IPS DF 6.9 (cell line): ENCODE results near the gene NOL6.
"Not testable (repeated sequence)": the region's sequence is repeated elsewhere in the genome, so short reads cannot be mapped to it uniquely, and the experiment has no call there.

Experiments used
- DNase-seq: peaks from one replicate; pipeline ENCODE4 v3.0.0-alpha.2; 2013; ENCODE audit warnings: low read depth, low spot score
- H3K27ac ChIP-seq: one replicate; pipeline ENCODE4 v1.5.1; 2013; ENCODE audit warnings: low read length, control low read depth
- H3K27me3 ChIP-seq: 2 replicates; pipeline ENCODE4 v1.6.1; 2013; ENCODE audit warnings: mild to moderate bottlenecking, low read length; ENCODE audit not compliant: control insufficient read depth, insufficient read depth
- H3K36me3 ChIP-seq: 2 replicates; pipeline ENCODE4 v1.6.1; 2013; ENCODE audit warnings: low read length; ENCODE audit not compliant: control insufficient read depth, insufficient read depth
- H3K4me1 ChIP-seq: 2 replicates; pipeline ENCODE4 v1.6.1; 2013; ENCODE audit warnings: low read length; ENCODE audit not compliant: control insufficient read depth, insufficient read depth
- H3K4me3 ChIP-seq: 2 replicates; pipeline ENCODE4 v1.5.1; 2013; ENCODE audit warnings: mild to moderate bottlenecking, low read length
- H3K9me3 ChIP-seq: 2 replicates; pipeline ENCODE4 v1.6.1; 2013; ENCODE audit warnings: low read length, inconsistent platforms; ENCODE audit not compliant: control insufficient read depth, insufficient read depth
- WGBS: extraction: QIAGEN DNeasy Blood & Tissue Kit; methylation state at CpG from one replicate; pipeline ENCODE4 v1.1.7; 2013; ENCODE audit warnings: mixed read lengths, missing lambda C conversion rate; ENCODE audit not compliant: insufficient read length, insufficient coverage; 5-methylcytosine and 5-hydroxymethylcytosine counted together

NOL6 gene

DNA sequence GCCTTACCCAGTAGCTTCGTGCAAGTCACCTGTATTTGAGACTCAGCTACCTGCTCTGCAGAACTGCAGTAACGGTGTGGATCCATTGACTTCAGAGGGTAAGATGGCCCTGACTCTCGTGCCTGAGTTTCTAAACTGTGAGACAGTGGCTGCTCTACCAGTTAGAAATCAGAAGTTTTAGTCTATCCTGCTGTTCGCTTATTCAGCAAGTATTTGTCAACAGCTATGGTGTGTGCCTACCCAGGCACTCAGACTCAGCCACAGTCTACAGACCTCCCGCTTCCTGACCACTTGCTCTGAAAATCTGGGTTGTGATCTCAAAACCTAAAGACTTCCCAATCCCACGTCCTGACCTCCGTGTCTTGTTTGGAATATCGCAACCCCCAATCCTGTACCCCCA, 39.9 kb downstream of the NOL6 start:
- Histone ChIP-seq H3K4me3 (no peak overlapping the region), H3K4me1 (no peaks in the 10 kb centered on the region), H3K36me3 (no peaks in the 10 kb centered on the region), H3K9me3 (no peaks in the 10 kb centered on the region), H3K27ac (no peak overlapping the region), H3K27me3 (no peaks in the 10 kb centered on the region)
- WGBS, result no CpG with 5 or more reads among the region's 8 CpGs
- no peak for DNase-seq

GRCh38 chr9:33431420-33431819, 42.3 kb downstream of the NOL6 start:
- WGBS, result no CpG with 5 or more reads among the region's 2 CpGs
- Histone ChIP-seq H3K4me3 (no peak overlapping the region), H3K4me1 (peaks cover 2% of the 10 kb centered on the region; the same call in 1 of the 2 replicates), H3K36me3 (no peaks in the 10 kb centered on the region), H3K9me3 (no peaks in the 10 kb centered on the region), H3K27me3 (no peaks in the 10 kb centered on the region), H3K27ac (no peak overlapping the region)
- DNase-seq, result no peak

- no peaks in the 10 kb centered on the region for H3K36me3 ChIP-seq
- no peaks in the 10 kb centered on the region for H3K9me3 ChIP-seq
- H3K27me3 ChIP-seq, result no peaks in the 10 kb centered on the region
- no CpG with 5 or more reads among the region's 1 CpG for WGBS
- DNase-seq, result no peak
- H3K4me1 ChIP-seq, result peaks cover 2% of the 10 kb centered on the region; the same call in 1 of the 2 replicates
- no peak overlapping the region for H3K27ac ChIP-seq
- H3K4me3 ChIP-seq, result no peak overlapping the region
Measured at GRCh38 chr9:33430942-33431341, 42.8 kb downstream of the NOL6 start.

DNA sequence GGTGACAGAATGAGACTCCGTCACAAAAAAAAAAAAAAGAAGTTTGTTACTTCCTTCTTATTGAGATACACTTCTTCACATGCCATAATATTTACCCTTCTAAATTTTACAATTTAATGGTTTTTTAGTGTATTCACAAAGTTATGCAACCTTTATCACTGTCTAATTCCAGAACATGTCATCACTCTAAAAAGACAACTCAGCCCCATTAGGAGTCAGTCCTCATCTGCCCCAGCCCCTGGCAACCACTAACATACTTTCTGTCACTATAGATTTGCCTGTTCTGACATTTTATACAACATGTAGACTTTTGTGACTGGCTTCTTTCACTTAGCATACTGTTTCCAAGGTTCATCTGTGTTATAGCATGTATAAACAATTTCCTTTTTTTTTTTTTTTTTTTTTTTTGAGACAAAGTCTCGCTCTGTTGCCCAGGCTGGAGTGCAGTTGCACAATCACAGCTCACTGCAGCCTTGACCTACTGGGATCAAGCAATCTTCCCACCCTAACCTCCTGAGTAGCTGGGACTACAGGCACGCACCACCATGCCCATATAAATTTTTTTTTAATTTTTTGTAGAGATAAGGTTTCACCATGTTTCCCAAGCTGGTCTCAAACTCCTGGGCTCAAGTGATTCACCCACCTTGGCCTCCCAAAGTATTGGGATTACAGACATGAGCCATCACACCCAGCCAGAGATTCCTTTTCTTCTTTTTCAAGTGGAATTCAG, 44.3 kb downstream of the NOL6 start:
- Histone ChIP-seq H3K36me3 (no peaks in the 10 kb centered on the region), H3K9me3 (no peaks in the 10 kb centered on the region), H3K4me3 (no peak overlapping the region), H3K27me3 (no peaks in the 10 kb centered on the region), H3K4me1 (peaks cover 2% of the 10 kb centered on the region; the same call in 1 of the 2 replicates), H3K27ac (no peak overlapping the region)
- no peak for DNase-seq
- no CpG with 5 or more reads among the region's 3 CpGs for WGBS

GRCh38 chr9:33426843-33427293, 46.9 kb downstream of the NOL6 start:
- H3K4me1 ChIP-seq, result peaks cover 2% of the 10 kb centered on the region; the same call in 1 of the 2 replicates
- H3K4me3 ChIP-seq, result no peak overlapping the region
- H3K27ac ChIP-seq, result no peak overlapping the region
- WGBS, result no CpG with 5 or more reads among the region's 7 CpGs
- no peaks in the 10 kb centered on the region for H3K36me3 ChIP-seq
- H3K27me3 ChIP-seq, result no peaks in the 10 kb centered on the region
- DNase-seq, result no peak
- H3K9me3 ChIP-seq, result no peaks in the 10 kb centered on the region

GRCh38 chr9:33425128-33425533, 48.6 kb downstream of the NOL6 start:
- H3K27ac ChIP-seq, result no peak overlapping the region
- DNase-seq, result no peak
- WGBS, result no CpG with 5 or more reads among the region's 4 CpGs
- H3K27me3 ChIP-seq, result no peaks in the 10 kb centered on the region
- H3K4me3 ChIP-seq, result no peak overlapping the region
- H3K36me3 ChIP-seq, result no peaks in the 10 kb centered on the region
- H3K4me1 ChIP-seq, result peaks cover 2% of the 10 kb centered on the region; the same call in 1 of the 2 replicates
- no peaks in the 10 kb centered on the region for H3K9me3 ChIP-seq

DNA sequence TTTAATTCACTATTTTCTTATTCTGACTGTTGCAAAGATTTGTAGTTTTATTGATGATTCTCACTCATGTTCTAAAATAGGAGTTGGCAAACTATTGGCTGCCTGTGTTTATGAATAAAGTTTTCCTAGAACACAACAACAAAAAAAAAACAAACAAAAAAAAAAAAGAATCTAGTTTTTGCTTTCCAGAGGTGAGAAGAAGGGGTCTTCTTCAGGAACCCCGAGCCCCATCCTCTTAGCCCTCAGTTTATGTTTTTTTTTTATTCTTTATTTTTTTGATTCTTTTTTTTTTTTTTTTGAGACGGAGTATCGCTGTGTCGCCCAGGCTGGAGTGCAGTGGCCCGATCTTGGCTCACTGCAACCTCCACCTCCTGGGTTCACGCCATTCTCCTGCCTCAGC, 49.2 kb downstream of the NOL6 start:
- H3K4me1 ChIP-seq, H3K27ac ChIP-seq, H3K4me3 ChIP-seq, H3K9me3 ChIP-seq, DNase-seq, H3K36me3 ChIP-seq, H3K27me3 ChIP-seq: not testable (repeated sequence)
- no CpG with 5 or more reads among the region's 6 CpGs for WGBS

DNA sequence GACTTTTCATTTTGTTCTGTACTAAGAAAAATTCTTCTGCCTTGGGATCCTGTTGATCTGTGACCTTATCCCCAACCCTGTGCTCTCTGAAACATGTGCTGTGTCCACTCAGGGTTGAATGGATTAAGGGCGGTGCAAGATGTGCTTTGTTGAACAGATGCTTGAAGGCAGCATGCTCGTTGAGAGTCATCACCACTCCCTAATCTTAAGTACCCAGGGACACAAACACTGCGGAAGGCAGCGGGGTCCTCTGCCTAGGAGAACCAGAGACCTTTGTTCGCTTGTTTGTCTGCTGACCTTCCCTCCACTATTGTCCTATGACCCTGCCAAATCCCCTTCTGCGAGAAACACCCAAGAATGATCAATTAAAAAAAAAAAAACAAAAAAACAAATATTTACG, 49.7 kb downstream of the NOL6 start:
- H3K4me1 ChIP-seq, H3K4me3 ChIP-seq, H3K27ac ChIP-seq, H3K27me3 ChIP-seq, H3K36me3 ChIP-seq, DNase-seq, H3K9me3 ChIP-seq: not testable (repeated sequence)
- no CpG with 5 or more reads among the region's 7 CpGs for WGBS

DNA sequence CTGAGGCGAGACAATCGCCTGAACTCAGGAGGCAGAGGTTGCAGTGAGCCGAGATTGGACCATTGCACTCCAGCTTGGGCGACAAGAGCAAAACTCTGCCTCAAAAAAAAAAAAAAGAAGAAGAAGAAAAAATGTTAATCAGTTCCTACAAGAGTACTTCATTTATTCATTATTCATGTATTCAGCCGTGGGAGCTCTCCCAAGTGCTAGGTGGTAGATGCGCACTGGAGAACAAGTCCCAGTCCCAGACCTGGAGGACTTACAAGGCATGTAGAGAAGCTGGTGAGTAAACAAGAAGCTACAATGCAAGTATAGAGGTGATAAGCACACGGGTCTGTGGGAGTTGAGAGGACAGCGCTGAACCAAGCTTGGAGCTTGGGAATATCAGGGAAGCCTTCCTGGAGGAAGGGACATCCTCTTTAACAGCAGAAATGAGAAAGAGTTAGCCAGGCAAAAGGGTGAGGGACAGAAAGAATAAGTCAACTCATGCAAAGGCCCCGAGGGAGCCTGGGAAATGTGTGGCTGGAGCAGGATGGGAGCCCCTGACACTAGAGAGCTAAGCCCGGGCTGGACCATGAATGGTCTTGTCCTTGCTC, 53.9 kb downstream of the NOL6 start:
- Histone ChIP-seq H3K9me3 (no peaks in the 10 kb centered on the region), H3K36me3 (no peaks in the 10 kb centered on the region), H3K4me1 (no peaks in the 10 kb centered on the region), H3K27ac (no peak overlapping the region), H3K4me3 (no peak overlapping the region), H3K27me3 (no peaks in the 10 kb centered on the region)
- no peak for DNase-seq
- no CpG with 5 or more reads among the region's 10 CpGs for WGBS

- no peaks in the 10 kb centered on the region for H3K9me3 ChIP-seq
- H3K27ac ChIP-seq, result no peak overlapping the region
- no peaks in the 10 kb centered on the region for H3K4me1 ChIP-seq
- no CpG with 5 or more reads among the region's 8 CpGs for WGBS
- no peaks in the 10 kb centered on the region for H3K36me3 ChIP-seq
- no peaks in the 10 kb centered on the region for H3K27me3 ChIP-seq
- DNase-seq, result no peak
- H3K4me3 ChIP-seq, result no peak overlapping the region
Measured at GRCh38 chr9:33418090-33418489, 55.6 kb downstream of the NOL6 start.

GRCh38 chr9:33416996-33417395, 56.7 kb downstream of the NOL6 start:
- Histone ChIP-seq H3K4me1 (no peaks in the 10 kb centered on the region), H3K27me3 (no peaks in the 10 kb centered on the region), H3K9me3 (no peaks in the 10 kb centered on the region), H3K27ac (no peak overlapping the region), H3K4me3 (no peak overlapping the region), H3K36me3 (no peaks in the 10 kb centered on the region)
- no peak for DNase-seq
- no CpG with 5 or more reads among the region's 5 CpGs for WGBS
